ENCODE results near the gene SYTL2. TPM values are rescaled to one million over a fixed set of nuclear protein-coding genes. Genes with fewer than 3 reads are reported as not detected.
"Not testable (repeated sequence)": the region's sequence is repeated elsewhere in the genome, so short reads cannot be mapped to it uniquely, and the experiment has no call there.

Gene SYTL2
- total RNA-seq, 3 donors from 2014 or later (not counting 1 experiment from before 2014, with no cell fraction given) = 116 to 237 (median 143) TPM

DNA sequence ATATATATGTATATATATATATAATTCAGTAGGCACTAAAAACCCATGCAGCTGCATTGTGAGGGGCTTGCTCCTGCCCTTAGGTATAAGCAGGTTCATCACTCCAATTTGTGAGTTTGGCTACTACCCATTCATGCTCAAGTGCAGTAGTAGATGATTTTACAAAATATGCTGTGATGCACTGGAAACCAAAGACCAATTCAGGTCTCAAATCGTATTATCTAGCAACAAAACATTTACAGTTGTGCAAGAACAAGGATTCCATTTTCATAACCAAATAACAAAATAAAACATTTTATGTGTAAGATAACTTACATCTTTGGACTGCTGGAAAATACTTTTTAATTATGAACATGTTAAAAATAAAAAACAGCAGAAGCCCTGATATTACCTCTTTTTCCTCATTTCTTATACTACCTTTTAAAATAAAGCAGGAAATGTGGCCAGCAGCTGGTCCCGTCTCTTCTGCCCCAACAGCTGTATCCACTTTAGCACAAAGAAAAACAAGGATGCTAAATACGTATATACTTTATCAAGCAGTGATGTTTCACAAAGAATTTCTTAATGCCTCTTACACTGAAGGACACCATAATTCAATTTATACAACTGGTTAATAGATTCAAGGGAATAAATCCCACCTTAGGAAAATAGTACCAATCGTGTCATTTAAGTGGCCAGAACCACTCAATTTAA, 148.8 kb downstream of the SYTL2 start:
- DNase-seq = no peak
- Mint-ChIP-seq H3K4me1 (peaks cover 64 to 74% of the 10 kb centered on the region in 2 donors), H3K27ac (peak overlapping the region; percentile 31 to 98), H3K36me3 (peaks cover 7% of the 10 kb centered on the region), H3K4me3 (peak overlapping the region; percentile 98), H3K27me3 (ENCODE audit: low read depth in 2 of 2) (no peaks in the 10 kb centered on the region), H3K9me3 (no peaks in the 10 kb centered on the region)
- H3K27ac ChIP-seq (ENCODE audit: low read length) = no peak overlapping the region
- WGBS (ENCODE audit: insufficient coverage) = 18% methylated on average over 3 of the region's 4 CpGs
- TF ChIP-seq, protein P1, sequence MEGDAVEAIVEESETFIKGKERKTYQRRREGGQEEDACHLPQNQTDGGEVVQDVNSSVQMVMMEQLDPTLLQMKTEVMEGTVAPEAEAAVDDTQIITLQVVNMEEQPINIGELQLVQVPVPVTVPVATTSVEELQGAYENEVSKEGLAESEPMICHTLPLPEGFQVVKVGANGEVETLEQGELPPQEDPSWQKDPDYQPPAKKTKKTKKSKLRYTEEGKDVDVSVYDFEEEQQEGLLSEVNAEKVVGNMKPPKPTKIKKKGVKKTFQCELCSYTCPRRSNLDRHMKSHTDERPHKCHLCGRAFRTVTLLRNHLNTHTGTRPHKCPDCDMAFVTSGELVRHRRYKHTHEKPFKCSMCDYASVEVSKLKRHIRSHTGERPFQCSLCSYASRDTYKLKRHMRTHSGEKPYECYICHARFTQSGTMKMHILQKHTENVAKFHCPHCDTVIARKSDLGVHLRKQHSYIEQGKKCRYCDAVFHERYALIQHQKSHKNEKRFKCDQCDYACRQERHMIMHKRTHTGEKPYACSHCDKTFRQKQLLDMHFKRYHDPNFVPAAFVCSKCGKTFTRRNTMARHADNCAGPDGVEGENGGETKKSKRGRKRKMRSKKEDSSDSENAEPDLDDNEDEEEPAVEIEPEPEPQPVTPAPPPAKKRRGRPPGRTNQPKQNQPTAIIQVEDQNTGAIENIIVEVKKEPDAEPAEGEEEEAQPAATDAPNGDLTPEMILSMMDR (IDR thresholded peaks at IDR 0.05) = no peak
- H3K36me3 ChIP-seq (ENCODE audit: control insufficient read depth, insufficient read depth, low read length) = peaks cover 41% of the 10 kb centered on the region
- H3K27me3 ChIP-seq (ENCODE audit: control insufficient read depth, insufficient read depth, low read length) = no peaks in the 10 kb centered on the region
- H3K9me3 ChIP-seq (ENCODE audit: control insufficient read depth, insufficient read depth, low read length) = no peaks in the 10 kb centered on the region
- H3K4me3 ChIP-seq (ENCODE audit: low read length) = no peak overlapping the region
- intact Hi-C loops (cut with micrococcal nuclease) = loop anchor here (5.0 kb wide), 1 partner anchor 405 kb away; the partner anchor contains the start of gene PICALM
- no peak for ATAC-seq
- H3K4me1 ChIP-seq (ENCODE audit: control insufficient read depth, insufficient read depth, low read length) = peaks cover 11% of the 10 kb centered on the region

DNA sequence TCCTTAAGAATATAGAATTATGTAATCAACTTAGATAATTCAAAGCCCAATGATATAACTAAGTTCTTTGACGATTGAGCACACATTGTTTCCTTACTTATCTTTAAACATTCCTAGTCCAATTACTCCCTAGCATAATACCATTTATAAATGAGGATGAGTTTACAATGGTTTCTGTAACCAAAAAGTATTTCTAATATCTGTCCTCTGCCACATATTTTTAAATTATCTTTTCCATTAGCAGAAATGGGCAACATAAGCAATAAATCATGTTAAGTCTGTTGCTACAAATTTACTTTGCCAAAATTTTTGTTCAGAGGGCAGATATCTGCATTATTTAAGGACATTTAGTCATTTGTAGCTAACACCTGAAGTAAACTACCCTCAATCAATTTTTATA, 152.8 kb downstream of the SYTL2 start:
- TF ChIP-seq, protein P1 (IDR thresholded peaks at IDR 0.05) = no peak
- no peak overlapping the region for H3K4me3 ChIP-seq (ENCODE audit: low read length)
- no peak overlapping the region for H3K27ac ChIP-seq (ENCODE audit: low read length)
- Mint-ChIP-seq H3K27me3 (ENCODE audit: low read depth in 2 of 2) (no peaks in the 10 kb centered on the region), H3K27ac (peak overlapping the region in 1 of 2 donors; percentile 79), H3K36me3 (peaks cover 7% of the 10 kb centered on the region), H3K4me3 (no peak overlapping the region), H3K4me1 (peaks cover 45 to 54% of the 10 kb centered on the region in 2 donors), H3K9me3 (no peaks in the 10 kb centered on the region)
- ATAC-seq (no peak), DNase-seq (no peak)
- no peaks in the 10 kb centered on the region for H3K27me3 ChIP-seq (ENCODE audit: control insufficient read depth, insufficient read depth, low read length)
- H3K36me3 ChIP-seq (ENCODE audit: control insufficient read depth, insufficient read depth, low read length) = peaks cover 63% of the 10 kb centered on the region
- intact Hi-C loops (cut with micrococcal nuclease) = no loop called here
- WGBS (ENCODE audit: insufficient coverage) = no CpG with 5 or more reads among the region's 1 CpG
- H3K4me1 ChIP-seq (ENCODE audit: control insufficient read depth, insufficient read depth, low read length) = peaks cover 9% of the 10 kb centered on the region
- no peaks in the 10 kb centered on the region for H3K9me3 ChIP-seq (ENCODE audit: control insufficient read depth, insufficient read depth, low read length)

DNA sequence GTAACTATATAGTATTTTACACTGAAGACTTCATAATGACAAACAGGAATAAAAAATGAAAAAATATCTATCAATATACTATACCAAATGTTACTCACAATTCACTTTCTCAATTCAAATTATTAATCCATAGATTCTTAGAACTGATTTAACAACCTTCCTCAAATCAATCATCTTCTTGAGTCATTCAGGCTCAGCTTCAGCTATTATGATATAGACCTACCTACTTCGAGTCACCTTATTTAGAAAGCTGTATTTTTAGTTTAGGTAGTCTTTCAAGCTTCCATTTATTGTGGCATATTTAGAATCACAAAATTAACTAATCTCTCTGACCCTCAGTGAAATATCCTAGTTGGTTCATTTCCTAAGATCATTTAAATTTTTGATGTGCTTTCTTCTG, 154.2 kb downstream of the SYTL2 start:
- Histone ChIP-seq H3K27me3 (ENCODE audit: control insufficient read depth, insufficient read depth, low read length) (no peaks in the 10 kb centered on the region), H3K27ac (ENCODE audit: low read length) (no peak overlapping the region), H3K4me1 (ENCODE audit: control insufficient read depth, insufficient read depth, low read length) (peaks cover under 1% of the 10 kb centered on the region), H3K9me3 (ENCODE audit: control insufficient read depth, insufficient read depth, low read length) (no peaks in the 10 kb centered on the region), H3K4me3 (ENCODE audit: low read length) (no peak overlapping the region), H3K36me3 (ENCODE audit: control insufficient read depth, insufficient read depth, low read length) (peaks cover 67% of the 10 kb centered on the region)
- H3K27me3 Mint-ChIP-seq (ENCODE audit: low read depth in 2 of 2) = no peaks in the 10 kb centered on the region
- peak overlapping the region in 1 of 2 donors; percentile 79 for H3K27ac Mint-ChIP-seq
- peaks cover 7% of the 10 kb centered on the region for H3K36me3 Mint-ChIP-seq
- H3K4me3 Mint-ChIP-seq = no peak overlapping the region
- peaks cover 46 to 56% of the 10 kb centered on the region in 2 donors for H3K4me1 Mint-ChIP-seq
- ATAC-seq (no peak), DNase-seq (no peak)
- TF ChIP-seq, protein P1 (IDR thresholded peaks at IDR 0.05) = no peak
- WGBS (ENCODE audit: insufficient coverage) = no CpG with 5 or more reads among the region's 1 CpG
- no peaks in the 10 kb centered on the region for H3K9me3 Mint-ChIP-seq
- intact Hi-C loops (cut with micrococcal nuclease) = no loop called here

DNA sequence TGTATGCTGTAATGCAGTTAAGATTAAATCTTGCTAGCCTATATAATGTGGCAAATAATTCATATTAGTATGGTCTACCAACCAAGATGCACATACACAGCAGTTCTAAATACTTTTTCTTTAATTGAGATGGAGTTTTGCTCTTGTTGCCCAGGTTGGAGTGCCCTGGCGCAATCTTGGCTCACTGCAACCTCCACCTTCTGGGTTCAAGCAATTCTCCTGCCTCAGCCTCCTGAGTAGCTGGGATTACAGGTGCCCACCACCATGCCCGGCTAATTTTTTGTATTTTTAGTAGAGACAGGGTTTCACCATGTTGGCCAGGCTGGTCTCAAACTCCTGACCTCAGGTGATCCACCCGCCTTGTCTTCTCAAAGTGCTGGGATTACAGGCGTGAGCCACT, 156.6 kb downstream of the SYTL2 start:
- H3K36me3 Mint-ChIP-seq, H3K27ac Mint-ChIP-seq: not testable (repeated sequence)

More for the DNA sequence above, 156.6 kb downstream of the SYTL2 start:
- ATAC-seq; H3K9me3 Mint-ChIP-seq; H3K27me3 Mint-ChIP-seq (ENCODE audit: low read depth in 2 of 2); H3K27ac ChIP-seq (ENCODE audit: low read length); H3K27me3 ChIP-seq (ENCODE audit: control insufficient read depth, insufficient read depth, low read length); intact Hi-C loops (cut with micrococcal nuclease); H3K4me3 Mint-ChIP-seq; H3K4me1 ChIP-seq (ENCODE audit: control insufficient read depth, insufficient read depth, low read length); H3K4me3 ChIP-seq (ENCODE audit: low read length); DNase-seq; H3K9me3 ChIP-seq (ENCODE audit: control insufficient read depth, insufficient read depth, low read length): not testable (repeated sequence)
- WGBS (ENCODE audit: insufficient coverage) = 100% methylated on average over 1 of the region's 4 CpGs
- peaks cover 47% of the 10 kb centered on the region for H3K36me3 ChIP-seq (ENCODE audit: control insufficient read depth, insufficient read depth, low read length)
- H3K4me1 Mint-ChIP-seq = peaks cover 29 to 38% of the 10 kb centered on the region in 2 donors
